Ascending aorta (tissue), 2 donors: ENCODE data around the gene TRIM40. TPM values are rescaled to one million over a fixed set of nuclear protein-coding genes. Genes with fewer than 3 reads are reported as not detected.

Source experiments
- DNase-seq, 2 donors: peaks; one replicate each; pipeline ENCODE4 v3.0.0-alpha.2; 2019; ENCODE audit warnings: low spot score in 2 of 2
- H3K27ac ChIP-seq, 2 donors: fragments of 200-600 bp; sonication (generic); one replicate each; pipeline ENCODE4 v1.5.1; 2016 to 2017; ENCODE audit warnings: mild to moderate bottlenecking in 1 of 2
- H3K27me3 ChIP-seq: fragments of 200-600 bp; sonication (generic); one replicate; pipeline ENCODE4 v1.5.1; 2017
- H3K36me3 ChIP-seq, 2 donors: fragments of 200-600 bp; sonication (generic); one replicate each; pipeline ENCODE4 v1.5.1; 2016
- H3K4me1 ChIP-seq, 2 donors: fragments of 200-600 bp; sonication (generic); one replicate each; pipeline ENCODE4 v1.5.1; 2016 to 2017; ENCODE audit warnings: mild to moderate bottlenecking in 1 of 2
- H3K4me3 ChIP-seq, 2 donors: fragments of 200-600 bp; sonication (generic); one replicate each; pipeline ENCODE4 v1.5.1; 2016 to 2017; ENCODE audit warnings: mild to moderate bottlenecking in 1 of 2
- H3K9me3 ChIP-seq, 2 donors: fragments of 200-600 bp; sonication (generic); one replicate each; pipeline ENCODE4 v1.5.1; 2016
- CTCF ChIP-seq, 3 experiments: fragments of 200-600 bp in 2 of 3; fragments of 450-650 bp in 1 of 3; sonication (generic) in 2 of 3; IDR thresholded peaks; one replicate each; pipeline ENCODE4 v1.5.1; 2016 to 2019; ENCODE audit warnings: antibody characterized with exemption in 3 of 3, mild to moderate bottlenecking in 1 of 3, moderate library complexity in 1 of 3
- intact Hi-C: fragments of 100-400 bp; cut with DNase I; formaldehyde crosslinking; loops from one replicate; pipeline ENCODE4 v1.15.1; 2023
- total RNA-seq: library from RNA; depleted of rRNA; stranded (reverse); fragments of >200 nt; gene quantifications from one replicate; pipeline ENCODE4 v1.1.0, GENCODE V29; 2016

The TRIM40 gene
- total RNA-seq, 1 donor from 2014 or later = not detected

- H3K4me3 ChIP-seq = no peak overlapping the region
- H3K36me3 ChIP-seq = no peaks in the 10 kb centered on the region
- H3K27ac ChIP-seq = no peak overlapping the region
- no peak for DNase-seq
- peaks cover 16% of the 10 kb centered on the region for H3K27me3 ChIP-seq
- no peak for TF ChIP-seq CTCF (IDR thresholded peaks at IDR 0.05)
- intact Hi-C loops = no loop called here
- no peaks in the 10 kb centered on the region for H3K9me3 ChIP-seq
- H3K4me1 ChIP-seq = peaks cover 7 to 13% of the 10 kb centered on the region in 2 donors
Observed at GRCh38 chr6:30096829-30097228, 39.1 kb upstream of the TRIM40 start.

GRCh38 chr6:30097902-30098768 is 37.8 kb upstream of the TRIM40 start:
- H3K27ac ChIP-seq = no peak overlapping the region
- no peaks in the 10 kb centered on the region for H3K9me3 ChIP-seq
- intact Hi-C loops = no loop called here
- H3K36me3 ChIP-seq = no peaks in the 10 kb centered on the region
- no peak for DNase-seq
- H3K4me3 ChIP-seq = no peak overlapping the region
- peaks cover 7 to 18% of the 10 kb centered on the region in 2 donors for H3K4me1 ChIP-seq
- H3K27me3 ChIP-seq = peaks cover 16% of the 10 kb centered on the region
- TF ChIP-seq CTCF (IDR thresholded peaks at IDR 0.05) = no peak

- intact Hi-C loops = no loop called here
- H3K4me1 ChIP-seq = peaks cover 7 to 18% of the 10 kb centered on the region in 2 donors
- peaks cover 16% of the 10 kb centered on the region for H3K27me3 ChIP-seq
- no peak overlapping the region for H3K27ac ChIP-seq
- TF ChIP-seq CTCF (IDR thresholded peaks at IDR 0.05) = no peak
- peak overlapping the region in 1 of 2 donors; percentile 49 for H3K4me3 ChIP-seq
- no peaks in the 10 kb centered on the region for H3K36me3 ChIP-seq
- no peak for DNase-seq
- H3K9me3 ChIP-seq = no peaks in the 10 kb centered on the region
Observed at GRCh38 chr6:30100154-30100553, 35.8 kb upstream of the TRIM40 start.

GRCh38 chr6:30100585-30101443 is 35.1 kb upstream of the TRIM40 start:
- intact Hi-C loops = no loop called here
- H3K4me3 ChIP-seq = peak overlapping the region; percentile 49 to 58

More at GRCh38 chr6:30100585-30101443, 35.1 kb upstream of the TRIM40 start:
- DNase-seq = no peak
- TF ChIP-seq CTCF (IDR thresholded peaks at IDR 0.05) = no peak
- Histone ChIP-seq H3K9me3 (no peaks in the 10 kb centered on the region), H3K36me3 (no peaks in the 10 kb centered on the region), H3K27ac (no peak overlapping the region), H3K27me3 (peaks cover 16% of the 10 kb centered on the region), H3K4me1 (peaks cover 7 to 18% of the 10 kb centered on the region in 2 donors)
